Tibial nerve (tissue), 4 donors: ENCODE data around the gene RAB14.

Experiments used
- CTCF ChIP-seq, 5 experiments: fragments of 200-600 bp in 3 of 5; fragments of 450-650 bp in 2 of 5; sonication (generic) in 3 of 5; IDR thresholded peaks; one replicate each; pipeline ENCODE4 v1.5.1; 2016 to 2019; ENCODE audit warnings: antibody characterized with exemption in 5 of 5, mild to moderate bottlenecking in 3 of 5, moderate library complexity in 2 of 5
- EP300 ChIP-seq, 2 donors: sonication (generic); formaldehyde crosslinking; IDR thresholded peaks; one replicate each; pipeline ENCODE4 v1.6.1; 2017; ENCODE audit warnings: antibody characterized with exemption in 2 of 2, mild to moderate bottlenecking in 1 of 2

- TF ChIP-seq CTCF (IDR thresholded peaks at IDR 0.05) (no peak), EP300 (IDR thresholded peaks at IDR 0.05) (no peak)
Observed at GRCh38 chr9:121191235-121191634, 10.4 kb downstream of the RAB14 start.
